ENCODE measurements around the gene ST3GAL2. TPM values are rescaled to one million over a fixed set of nuclear protein-coding genes. Genes with fewer than 3 reads are reported as not detected.
A peak's percentile ranks its signal among the peaks of the same experiment; 100 is the strongest.

Gene ST3GAL2
- total RNA-seq, 1 donor from 2014 or later = 53.0 TPM

- Mint-ChIP-seq H3K4me1 (peaks cover 6% of the 10 kb centered on the region), H3K36me3 (peaks cover 11% of the 10 kb centered on the region), H3K27me3 (ENCODE audit: low read depth) (no peaks in the 10 kb centered on the region), H3K9me3 (no peaks in the 10 kb centered on the region), H3K4me3 (no peak overlapping the region), H3K27ac (no peak overlapping the region)
- TF ChIP-seq, protein P1, sequence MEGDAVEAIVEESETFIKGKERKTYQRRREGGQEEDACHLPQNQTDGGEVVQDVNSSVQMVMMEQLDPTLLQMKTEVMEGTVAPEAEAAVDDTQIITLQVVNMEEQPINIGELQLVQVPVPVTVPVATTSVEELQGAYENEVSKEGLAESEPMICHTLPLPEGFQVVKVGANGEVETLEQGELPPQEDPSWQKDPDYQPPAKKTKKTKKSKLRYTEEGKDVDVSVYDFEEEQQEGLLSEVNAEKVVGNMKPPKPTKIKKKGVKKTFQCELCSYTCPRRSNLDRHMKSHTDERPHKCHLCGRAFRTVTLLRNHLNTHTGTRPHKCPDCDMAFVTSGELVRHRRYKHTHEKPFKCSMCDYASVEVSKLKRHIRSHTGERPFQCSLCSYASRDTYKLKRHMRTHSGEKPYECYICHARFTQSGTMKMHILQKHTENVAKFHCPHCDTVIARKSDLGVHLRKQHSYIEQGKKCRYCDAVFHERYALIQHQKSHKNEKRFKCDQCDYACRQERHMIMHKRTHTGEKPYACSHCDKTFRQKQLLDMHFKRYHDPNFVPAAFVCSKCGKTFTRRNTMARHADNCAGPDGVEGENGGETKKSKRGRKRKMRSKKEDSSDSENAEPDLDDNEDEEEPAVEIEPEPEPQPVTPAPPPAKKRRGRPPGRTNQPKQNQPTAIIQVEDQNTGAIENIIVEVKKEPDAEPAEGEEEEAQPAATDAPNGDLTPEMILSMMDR (IDR thresholded peaks at IDR 0.05; ENCODE audit: unreplicated experiment) = no peak
- no peak for DNase-seq (ENCODE audit: low spot score in 2 of 2, unreplicated experiment in 2 of 2)
Observed at GRCh38 chr16:70480127-70481105, 41.5 kb upstream of the ST3GAL2 start.

DNA sequence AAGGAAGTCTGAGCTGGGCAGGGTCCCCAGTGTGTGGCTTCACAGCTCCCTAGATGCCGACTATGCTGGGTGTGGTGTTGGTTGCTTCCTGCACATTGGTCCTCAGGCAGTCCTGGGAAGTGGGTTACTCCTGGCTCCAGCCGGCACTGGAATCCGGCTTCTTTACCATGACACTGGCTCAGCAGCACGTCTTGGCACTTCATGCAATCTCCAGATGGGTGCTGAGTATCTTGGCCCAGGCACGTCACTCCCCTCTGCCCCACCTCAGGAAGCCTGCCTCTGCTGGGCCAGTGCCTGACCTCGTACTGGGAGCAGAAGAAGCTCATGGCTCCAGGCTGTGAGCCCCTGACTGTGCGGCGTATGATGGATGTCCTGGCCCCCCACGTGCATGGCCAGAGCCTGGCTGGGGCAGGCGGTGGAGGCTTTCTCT is 40.0 kb upstream of the ST3GAL2 start:
- Mint-ChIP-seq H3K4me3 (no peak overlapping the region), H3K4me1 (peaks cover 6% of the 10 kb centered on the region), H3K27ac (no peak overlapping the region), H3K36me3 (peaks cover 7% of the 10 kb centered on the region), H3K27me3 (ENCODE audit: low read depth) (no peaks in the 10 kb centered on the region), H3K9me3 (no peaks in the 10 kb centered on the region)
- DNase-seq (ENCODE audit: low spot score in 2 of 2, unreplicated experiment in 2 of 2) = no peak
- TF ChIP-seq, protein P1 (IDR thresholded peaks at IDR 0.05; ENCODE audit: unreplicated experiment) = no peak

DNA sequence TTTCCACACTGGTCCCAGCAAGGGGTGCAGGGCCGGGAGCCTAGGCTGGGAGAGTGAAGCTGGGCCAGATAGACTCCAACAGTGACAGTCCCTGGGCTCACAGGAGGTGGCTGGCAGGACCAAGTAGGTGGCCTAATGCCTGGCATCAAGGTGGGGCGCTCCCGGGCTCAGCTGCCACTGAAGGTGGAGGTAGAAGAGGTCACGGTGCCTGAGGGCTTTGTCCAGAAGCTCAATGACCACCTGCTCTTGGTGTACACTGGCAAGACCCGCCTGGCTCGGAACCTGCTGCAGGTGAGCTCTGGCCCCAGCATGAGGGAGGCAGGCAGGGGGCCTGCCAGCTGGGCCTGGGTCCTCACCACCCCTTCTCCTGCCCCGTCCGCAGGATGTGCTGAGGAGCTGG is 39.3 kb upstream of the ST3GAL2 start:
- no peak overlapping the region for H3K4me3 Mint-ChIP-seq
- H3K27ac Mint-ChIP-seq = peak overlapping the region; percentile 34
- H3K36me3 Mint-ChIP-seq = peaks cover 9% of the 10 kb centered on the region
- H3K9me3 Mint-ChIP-seq = no peaks in the 10 kb centered on the region
- DNase-seq (ENCODE audit: low spot score in 2 of 2, unreplicated experiment in 2 of 2) = no peak
- H3K4me1 Mint-ChIP-seq = peaks cover 6% of the 10 kb centered on the region
- TF ChIP-seq, protein P1 (IDR thresholded peaks at IDR 0.05; ENCODE audit: unreplicated experiment) = no peak
- H3K27me3 Mint-ChIP-seq (ENCODE audit: low read depth) = no peaks in the 10 kb centered on the region

DNA sequence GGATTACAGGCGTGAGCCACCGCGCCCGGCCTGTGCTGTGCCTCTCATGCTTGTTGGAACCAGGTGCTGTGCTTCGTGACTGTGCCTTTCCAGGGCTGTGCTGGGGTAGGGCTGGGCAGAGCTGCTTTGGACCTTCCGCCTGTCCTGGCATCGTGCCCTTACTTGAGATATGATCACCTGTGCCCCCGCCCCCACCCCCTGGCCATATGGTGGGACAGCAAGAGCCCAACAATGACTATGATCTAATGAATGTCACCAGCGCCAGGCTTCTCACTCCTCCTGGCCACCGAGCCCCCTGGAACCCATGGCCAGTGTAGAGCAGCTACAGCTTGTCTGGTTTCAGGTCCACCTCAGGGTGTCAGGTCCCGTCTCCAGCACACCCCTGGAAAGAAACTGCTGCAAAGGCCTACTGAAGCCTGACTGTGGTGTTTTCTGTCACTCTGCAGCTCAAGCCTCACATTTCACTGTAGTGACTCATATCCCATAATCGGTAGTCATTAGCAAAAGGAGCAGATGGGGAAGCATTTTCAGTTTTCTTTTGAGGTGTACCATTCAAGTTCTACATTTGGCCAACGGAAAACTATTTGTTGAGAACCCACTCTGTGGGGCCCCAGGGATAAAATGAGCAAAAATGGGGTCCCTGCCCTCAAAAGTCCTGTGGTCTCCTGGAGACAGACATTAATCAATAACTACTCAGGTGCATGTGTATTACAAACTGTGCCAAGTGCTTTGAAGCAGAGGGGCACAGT is 37.5 kb upstream of the ST3GAL2 start:
- Mint-ChIP-seq H3K36me3 (peaks cover 5% of the 10 kb centered on the region), H3K9me3 (no peaks in the 10 kb centered on the region), H3K4me1 (peaks cover 6% of the 10 kb centered on the region), H3K27me3 (ENCODE audit: low read depth) (no peaks in the 10 kb centered on the region), H3K27ac (no peak overlapping the region), H3K4me3 (no peak overlapping the region)
- DNase-seq (ENCODE audit: low spot score in 2 of 2, unreplicated experiment in 2 of 2) = no peak
- TF ChIP-seq, protein P1 (IDR thresholded peaks at IDR 0.05; ENCODE audit: unreplicated experiment) = no peak

DNA sequence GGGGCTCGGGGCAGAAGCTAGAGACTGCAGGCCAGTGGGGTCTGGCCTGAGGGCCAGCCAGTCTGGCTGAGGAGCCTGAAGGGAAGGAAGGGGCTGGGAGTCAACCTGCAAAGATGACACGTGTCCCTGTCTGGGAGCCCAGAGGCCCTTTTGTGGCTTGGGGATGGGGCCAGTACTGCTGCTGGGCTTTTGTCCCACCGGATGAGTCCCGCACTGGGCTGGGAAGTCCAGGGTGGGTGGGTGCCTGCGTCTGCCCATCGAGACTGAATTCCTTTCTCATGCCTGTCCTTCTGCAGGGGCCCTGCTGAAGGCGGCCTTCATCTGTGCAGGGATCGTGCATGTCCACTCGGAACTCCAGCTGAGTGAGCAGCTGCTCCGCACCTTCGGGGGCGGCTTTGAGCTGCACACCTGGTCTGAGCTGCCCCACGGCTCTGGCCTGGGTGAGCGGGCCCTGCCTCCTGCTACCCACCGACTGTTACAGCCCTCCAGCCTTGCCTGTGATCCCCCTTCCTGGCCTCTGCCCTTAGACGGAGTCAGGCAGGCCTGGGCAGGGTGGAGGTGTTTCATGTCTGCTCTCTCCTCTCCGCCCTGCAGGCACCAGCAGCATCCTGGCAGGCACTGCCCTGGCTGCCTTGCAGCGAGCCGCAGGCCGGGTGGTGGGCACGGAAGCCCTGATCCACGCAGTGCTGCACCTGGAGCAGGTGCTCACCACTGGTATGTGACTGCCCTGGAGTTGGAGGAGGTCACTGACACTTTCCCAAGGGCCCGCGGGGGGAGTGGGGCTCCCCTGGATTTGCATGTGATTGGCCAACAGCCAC is 36.4 kb upstream of the ST3GAL2 start:
- H3K27me3 Mint-ChIP-seq (ENCODE audit: low read depth) = no peaks in the 10 kb centered on the region
- no peaks in the 10 kb centered on the region for H3K9me3 Mint-ChIP-seq
- H3K4me1 Mint-ChIP-seq = peaks cover 6% of the 10 kb centered on the region
- DNase-seq (ENCODE audit: low spot score in 2 of 2, unreplicated experiment in 2 of 2) = no peak
- no peak overlapping the region for H3K4me3 Mint-ChIP-seq
- TF ChIP-seq, protein P1 (IDR thresholded peaks at IDR 0.05; ENCODE audit: unreplicated experiment) = no peak
- H3K27ac Mint-ChIP-seq = no peak overlapping the region
- peaks cover 5% of the 10 kb centered on the region for H3K36me3 Mint-ChIP-seq

Data from mesothelial cell of epicardium (in vitro differentiated cells).